Stimulated activated CD4-positive, alpha-beta T cell treated with anti-CD3 and anti-CD28 coated beads, Interleukin-15, amount 100 ng/mL, for 48 hours (primary cell): Measurements from ENCODE around the gene C4A.
"Not testable (repeated sequence)": the region's sequence is repeated elsewhere in the genome, so short reads cannot be mapped to it uniquely, and the experiment has no call there.

Experiments
- DNase-seq, 2 donors: peaks; one replicate each; pipeline ENCODE4 v3.0.0-alpha.2; 2020; ENCODE audit warnings: low read depth in 2 of 2

Gene C4A

GRCh38 chr6:31979238-31979898 lies 2.5 kb upstream of the C4A start:
- no peak for DNase-seq

GRCh38 chr6:31980195-31980876 lies 1.5 kb upstream of the C4A start:
- not testable (repeated sequence) for DNase-seq

- DNase-seq = not testable (repeated sequence)
Measured at GRCh38 chr6:31980998-31981397, 859 bp upstream of the C4A start.

DNA sequence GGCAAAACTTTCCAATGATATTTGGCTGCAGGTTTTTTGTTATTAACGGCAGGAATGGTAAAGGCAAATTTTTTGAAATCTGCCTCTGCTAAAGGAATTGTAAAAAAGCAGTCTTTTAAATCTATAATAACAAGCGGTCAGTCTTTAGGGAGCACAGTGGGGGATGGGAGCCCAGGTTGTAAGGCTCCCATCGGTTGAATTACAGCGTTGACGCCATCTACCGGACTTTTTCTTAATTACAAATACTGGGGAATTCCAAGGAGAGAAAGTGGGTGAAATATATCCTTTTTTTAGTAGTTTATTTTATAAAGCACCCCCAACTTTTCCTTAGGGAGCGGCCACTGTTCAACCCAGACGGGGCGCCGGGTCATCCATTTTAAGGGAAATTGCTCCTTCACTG lies 7.5 kb downstream of the C4A start:
- not testable (repeated sequence) for DNase-seq

DNA sequence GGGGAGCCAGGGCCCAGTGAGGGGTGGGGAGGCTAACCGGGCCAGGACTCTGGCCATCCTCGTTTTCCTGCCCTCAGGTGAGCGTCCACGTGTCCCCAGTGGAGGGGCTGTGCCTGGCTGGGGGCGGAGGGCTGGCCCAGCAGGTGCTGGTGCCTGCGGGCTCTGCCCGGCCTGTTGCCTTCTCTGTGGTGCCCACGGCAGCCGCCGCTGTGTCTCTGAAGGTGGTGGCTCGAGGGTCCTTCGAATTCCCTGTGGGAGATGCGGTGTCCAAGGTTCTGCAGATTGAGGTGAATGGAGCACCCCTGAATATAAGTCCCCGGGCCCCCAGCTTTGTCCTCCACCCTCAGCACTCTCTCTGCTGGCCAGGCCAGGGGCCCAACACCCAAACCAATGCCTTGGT lies 12.6 kb downstream of the C4A start:
- not testable (repeated sequence) for DNase-seq

DNA sequence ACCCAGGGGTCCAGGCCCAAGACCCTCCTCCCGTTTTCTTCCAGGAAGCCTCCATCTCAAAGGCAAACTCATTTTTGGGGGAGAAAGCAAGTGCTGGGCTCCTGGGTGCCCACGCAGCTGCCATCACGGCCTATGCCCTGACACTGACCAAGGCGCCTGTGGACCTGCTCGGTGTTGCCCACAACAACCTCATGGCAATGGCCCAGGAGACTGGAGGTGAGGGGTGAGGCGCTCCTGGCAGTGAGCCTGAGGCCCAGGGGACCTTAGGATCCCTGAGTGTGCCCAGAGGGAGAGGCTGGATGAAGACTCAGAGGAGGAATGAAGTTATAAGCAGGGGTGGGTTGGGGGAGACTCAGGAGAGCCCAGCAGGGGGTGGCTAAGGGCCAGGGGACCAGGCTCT lies 14.5 kb downstream of the C4A start:
- DNase-seq = not testable (repeated sequence)

- not testable (repeated sequence) for DNase-seq
Measured at GRCh38 chr6:32002546-32003268, 20.9 kb downstream of the C4A start.

DNA sequence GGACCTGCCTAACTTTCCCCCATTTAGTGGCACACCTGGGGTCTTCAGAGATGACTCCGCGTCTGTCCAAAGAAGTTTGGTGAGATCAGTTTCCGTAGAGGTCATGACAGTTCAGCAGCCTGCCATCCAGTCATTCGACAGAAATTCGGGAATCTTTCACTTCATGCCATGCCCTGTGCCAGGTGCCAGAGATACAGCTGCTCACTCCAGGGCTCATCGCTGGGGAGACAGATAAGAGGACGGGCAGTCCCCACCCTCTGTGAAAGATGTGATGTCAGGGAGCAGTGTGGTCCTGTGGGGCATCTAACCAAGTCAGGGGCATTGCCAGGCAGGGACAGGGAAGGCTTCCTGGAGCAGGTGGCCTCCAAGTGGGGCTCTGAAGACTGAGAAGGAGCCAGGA lies 21.4 kb downstream of the C4A start:
- not testable (repeated sequence) for DNase-seq

- not testable (repeated sequence) for DNase-seq
Measured at GRCh38 chr6:32004393-32004792, 22.5 kb downstream of the C4A start.

GRCh38 chr6:32004864-32005537 lies 23.1 kb downstream of the C4A start:
- not testable (repeated sequence) for DNase-seq

- not testable (repeated sequence) for DNase-seq
Measured at GRCh38 chr6:32005538-32005880, 23.7 kb downstream of the C4A start.

DNA sequence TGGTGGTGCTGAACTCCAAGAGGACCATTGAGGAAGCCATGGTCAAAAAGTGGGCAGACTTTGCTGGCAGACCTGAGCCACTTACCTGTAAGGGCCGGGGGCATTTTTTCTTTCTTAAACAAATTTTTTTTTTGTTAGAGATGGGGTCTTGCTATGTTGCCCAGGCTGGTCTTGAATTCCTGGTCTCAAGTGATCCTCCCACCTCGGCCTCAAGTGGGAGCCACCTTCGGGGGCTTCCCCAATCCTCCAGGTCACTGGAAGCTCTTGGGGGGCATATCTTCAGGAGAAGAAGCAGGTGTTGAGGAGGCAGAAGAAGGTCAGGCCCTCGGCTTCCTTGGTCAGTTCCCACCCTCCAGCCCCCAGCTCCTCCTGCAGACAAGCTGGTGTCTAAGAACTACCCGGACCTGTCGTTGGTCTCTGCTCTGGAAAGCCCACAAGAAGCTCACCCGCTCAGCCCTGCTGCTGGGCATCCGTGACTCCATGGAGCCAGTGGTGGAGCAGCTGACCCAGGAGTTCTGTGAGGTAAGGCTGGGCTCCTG lies 24.2 kb downstream of the C4A start:
- not testable (repeated sequence) for DNase-seq

DNA sequence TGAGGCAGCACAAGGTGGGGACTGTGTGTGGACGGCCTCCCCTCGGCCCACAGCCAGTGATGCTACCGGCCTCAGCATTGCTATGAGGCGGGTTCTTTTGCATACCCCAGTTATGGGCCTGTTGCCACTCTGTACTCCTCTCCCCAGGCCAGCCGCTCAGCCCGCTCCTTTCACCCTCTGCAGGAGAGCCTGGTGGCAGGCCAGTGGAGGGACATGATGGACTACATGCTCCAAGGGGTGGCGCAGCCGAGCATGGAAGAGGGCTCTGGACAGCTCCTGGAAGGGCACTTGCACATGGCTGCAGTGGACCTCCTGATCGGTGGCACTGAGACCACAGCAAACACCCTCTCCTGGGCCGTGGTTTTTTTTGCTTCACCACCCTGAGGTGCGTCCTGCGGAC lies 25.2 kb downstream of the C4A start:
- DNase-seq = not testable (repeated sequence)

- DNase-seq = not testable (repeated sequence)
Measured at GRCh38 chr6:32008037-32008436, 26.2 kb downstream of the C4A start.

DNA sequence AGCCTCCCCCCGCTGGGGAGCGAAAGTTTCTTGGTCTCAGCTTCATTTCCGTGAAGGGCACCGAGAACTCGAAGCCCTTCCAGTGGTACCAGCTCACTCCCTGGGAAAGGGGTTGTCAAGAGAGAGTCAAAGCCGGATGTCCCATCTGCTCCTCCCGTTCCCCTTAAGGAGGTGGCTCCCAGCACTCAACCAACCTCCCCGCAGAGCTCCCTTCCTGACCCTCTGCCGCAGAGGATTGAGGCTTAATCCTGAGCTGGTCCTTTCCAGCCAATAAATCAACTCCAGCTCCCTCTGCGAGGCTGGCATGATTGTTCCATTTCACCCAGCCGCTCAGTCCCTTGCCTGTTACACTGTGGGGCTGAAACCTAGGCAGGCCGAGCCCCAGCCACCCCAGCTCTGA lies 26.8 kb downstream of the C4A start:
- not testable (repeated sequence) for DNase-seq

DNA sequence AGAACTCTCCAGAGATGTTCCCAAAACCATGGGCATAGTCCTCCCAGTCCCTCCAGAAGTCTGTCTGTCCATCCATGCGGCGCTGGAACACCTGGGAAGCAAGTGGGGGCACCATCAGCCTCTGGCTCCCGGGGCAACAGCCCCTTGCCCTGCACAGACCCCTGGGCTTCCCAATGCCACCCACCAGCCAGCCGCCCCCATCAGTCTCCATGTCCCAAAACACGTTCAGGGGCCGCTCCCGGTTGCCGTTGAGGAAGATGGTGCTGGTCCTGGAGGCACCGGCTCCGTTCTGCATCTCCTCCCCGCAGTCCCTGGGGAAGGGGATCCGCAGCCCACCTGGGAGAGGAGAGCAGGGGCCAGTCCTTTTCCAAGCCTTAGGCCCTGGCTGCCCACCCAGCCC lies 27.7 kb downstream of the C4A start:
- not testable (repeated sequence) for DNase-seq

- not testable (repeated sequence) for DNase-seq
Measured at GRCh38 chr6:32010856-32011530, 29.1 kb downstream of the C4A start.

DNA sequence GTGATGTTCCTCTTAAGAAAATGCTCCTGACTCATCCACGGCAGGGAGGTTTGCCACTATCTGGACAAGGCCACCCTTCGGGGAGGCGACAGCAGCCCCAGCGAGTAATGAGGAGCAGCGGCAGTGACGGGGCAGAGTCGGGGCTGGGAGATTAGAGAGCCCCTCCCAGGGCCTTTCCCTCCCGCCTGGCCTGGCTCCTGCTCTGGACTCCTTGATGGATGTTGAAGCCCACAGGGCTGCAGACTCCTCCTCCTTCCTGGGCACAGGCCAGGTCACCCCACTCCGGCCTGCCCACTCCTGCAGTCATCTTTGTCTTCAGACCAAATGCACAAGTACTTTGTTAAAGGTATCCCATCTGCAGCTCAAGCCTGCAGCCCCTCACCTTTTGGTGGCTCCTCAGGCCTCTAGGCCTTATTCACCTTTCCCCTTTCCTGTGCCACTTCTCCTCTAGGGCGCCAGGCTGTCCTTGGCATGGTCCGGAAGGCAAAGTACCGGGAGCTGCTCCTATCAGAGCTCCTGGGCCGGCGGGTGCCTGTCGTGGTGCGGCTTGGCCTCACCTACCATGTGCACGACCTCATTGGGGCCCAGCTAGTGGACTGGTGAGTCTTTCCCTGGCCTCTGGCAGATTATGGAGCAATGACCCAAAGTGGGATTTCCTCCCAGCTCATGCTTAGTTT lies 31.2 kb downstream of the C4A start:
- not testable (repeated sequence) for DNase-seq

GRCh38 chr6:32013738-32014137 lies 31.9 kb downstream of the C4A start:
- not testable (repeated sequence) for DNase-seq

DNA sequence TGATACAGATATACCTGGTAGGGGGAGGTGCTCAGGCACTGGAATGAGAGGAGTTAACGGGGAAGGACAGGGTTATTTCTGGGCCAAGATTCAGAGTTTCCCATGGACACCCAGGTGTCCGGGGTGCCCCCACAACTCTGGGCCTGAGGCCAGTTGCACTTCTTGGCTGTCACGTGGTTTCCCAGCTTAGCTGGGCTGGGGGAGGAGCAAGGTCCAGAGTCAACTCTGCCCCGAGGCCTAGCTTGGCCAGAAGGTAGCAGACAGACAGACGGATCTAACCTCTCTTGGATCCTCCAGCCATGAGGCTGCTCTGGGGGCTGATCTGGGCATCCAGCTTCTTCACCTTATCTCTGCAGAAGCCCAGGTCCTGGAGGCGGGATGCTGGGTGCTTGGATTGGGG lies 32.7 kb downstream of the C4A start, which contains the start of gene C4B:
Gene C4B (plus strand): TSS at position 249 of the 400 bp plus-strand sequence. CDS start 51 bp downstream, at position 300.
- not testable (repeated sequence) for DNase-seq

DNA sequence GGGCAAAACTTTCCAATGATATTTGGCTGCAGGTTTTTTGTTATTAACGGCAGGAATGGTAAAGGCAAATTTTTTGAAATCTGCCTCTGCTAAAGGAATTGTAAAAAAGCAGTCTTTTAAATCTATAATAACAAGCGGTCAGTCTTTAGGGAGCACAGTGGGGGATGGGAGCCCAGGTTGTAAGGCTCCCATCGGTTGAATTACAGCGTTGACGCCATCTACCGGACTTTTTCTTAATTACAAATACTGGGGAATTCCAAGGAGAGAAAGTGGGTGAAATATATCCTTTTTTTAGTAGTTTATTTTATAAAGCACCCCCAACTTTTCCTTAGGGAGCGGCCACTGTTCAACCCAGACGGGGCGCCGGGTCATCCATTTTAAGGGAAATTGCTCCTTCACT lies 40.2 kb downstream of the C4A start:
- not testable (repeated sequence) for DNase-seq
